Adipose tissue (tissue), 3 donors: Measurements from ENCODE around the gene THBS4. TPM values are rescaled to one million over a fixed set of nuclear protein-coding genes. Genes with fewer than 3 reads are reported as not detected.
"Not testable (repeated sequence)": the region's sequence is repeated elsewhere in the genome, so short reads cannot be mapped to it uniquely, and the experiment has no call there.

Experiments
- H3K27ac ChIP-seq: one replicate; pipeline ENCODE4 v1.5.1; 2013; ENCODE audit warnings: low read depth, low read length
- WGBS, 3 donors: extraction: QIAGEN DNeasy Blood & Tissue Kit; methylation state at CpG; one replicate each; pipeline ENCODE4 v1.1.7; 2013; 5-methylcytosine and 5-hydroxymethylcytosine counted together
- polyA plus RNA-seq, 3 donors: library from polyadenylated mRNA; stranded (reverse); fragments of 200-250 nt; gene quantifications; one replicate each; pipeline ENCODE4 v1.2.3, GENCODE V29; 2013
- donor health status: healthy with polysubstance abuse.
- donor health status: Bipolar disorder and iron deficiency.
- donor health status: healthy.

Gene THBS4
- polyA plus RNA-seq, 3 donors, result 5.3 to 35.2 (median 25.1) TPM

- 74 to 88% (median 74%) methylated on average over 6 of the region's 6 CpGs for WGBS, 3 donors
- H3K27ac ChIP-seq, result no peak overlapping the region
Measured at GRCh38 chr5:80103371-80103770, 68.2 kb downstream of the THBS4 start.

GRCh38 chr5:80105698-80106439 lies 70.7 kb downstream of the THBS4 start:
- WGBS, 3 donors, result 64 to 88% (median 80%) methylated on average over 7 of the region's 7 CpGs
- no peak overlapping the region for H3K27ac ChIP-seq

- no peak overlapping the region for H3K27ac ChIP-seq
- 65 to 81% (median 69%) methylated on average over 5 of the region's 5 CpGs for WGBS, 3 donors
Measured at GRCh38 chr5:80106916-80107315, 71.8 kb downstream of the THBS4 start.

- WGBS, 3 donors, result 50 to 67% (median 53%) methylated on average over 9 of the region's 9 CpGs
- no peak overlapping the region for H3K27ac ChIP-seq
Measured at GRCh38 chr5:80109646-80110478, 74.7 kb downstream of the THBS4 start.

GRCh38 chr5:80111376-80111990 lies 76.3 kb downstream of the THBS4 start:
- 35 to 77% (median 66%) methylated on average over 5 of the region's 5 CpGs for WGBS, 3 donors
- H3K27ac ChIP-seq, result not testable (repeated sequence)

GRCh38 chr5:80114860-80115259 lies 79.7 kb downstream of the THBS4 start:
- 57 to 79% (median 63%) methylated on average over 3 of the region's 3 CpGs for WGBS, 3 donors
- H3K27ac ChIP-seq, result no peak overlapping the region

GRCh38 chr5:80116000-80116399 lies 80.9 kb downstream of the THBS4 start:
- no peak overlapping the region for H3K27ac ChIP-seq
- WGBS, 3 donors, result 83 to 86% (median 84%) methylated on average over 4 of the region's 4 CpGs

DNA sequence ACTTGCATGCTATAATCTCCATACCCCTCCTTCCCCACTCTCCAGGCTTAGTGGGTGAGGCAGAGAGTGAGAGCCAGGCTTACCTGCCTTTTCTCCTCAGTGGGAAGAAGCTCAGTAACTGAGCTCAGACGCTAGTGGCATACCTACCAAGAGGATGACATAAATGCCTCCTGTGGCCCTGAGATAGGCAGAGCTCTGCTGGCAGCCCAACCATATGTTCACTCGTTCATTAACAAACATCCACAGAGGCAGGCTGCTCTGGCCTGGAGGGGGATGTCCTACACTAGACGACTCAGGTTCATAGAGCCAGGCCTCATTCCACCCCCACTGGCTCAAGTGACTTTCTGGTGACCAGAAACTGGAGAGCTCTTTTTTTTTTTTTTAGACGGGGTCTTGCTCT lies 81.3 kb downstream of the THBS4 start:
- H3K27ac ChIP-seq, result no peak overlapping the region
- WGBS, 3 donors, result 64 to 83% (median 67%) methylated on average over 4 of the region's 4 CpGs

GRCh38 chr5:80117446-80117845 lies 82.3 kb downstream of the THBS4 start:
- H3K27ac ChIP-seq, result no peak overlapping the region

- WGBS, 3 donors, result 74 to 83% (median 75%) methylated on average over 2 of the region's 2 CpGs
Measured at GRCh38 chr5:80119372-80119771, 84.2 kb downstream of the THBS4 start.

DNA sequence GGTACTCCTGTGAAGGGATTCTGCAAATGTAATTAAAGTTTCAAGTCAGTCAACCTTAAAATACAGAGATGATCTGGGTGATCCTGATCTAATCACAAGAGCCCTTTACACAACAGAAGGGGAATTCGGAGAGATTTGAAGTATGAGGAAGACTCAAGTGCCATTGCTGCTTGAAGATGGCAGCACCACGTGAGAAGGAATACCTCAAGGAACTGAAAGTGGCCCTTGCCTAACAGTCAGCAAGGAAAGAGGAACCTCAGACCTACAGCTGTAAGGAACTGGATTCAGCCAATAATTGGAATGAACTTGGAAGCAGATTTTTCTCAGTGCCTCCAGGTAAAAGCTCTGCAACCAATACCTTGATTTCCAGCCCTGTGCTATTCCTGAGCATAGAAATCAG lies 87.4 kb downstream of the THBS4 start:
- no peak overlapping the region for H3K27ac ChIP-seq
- WGBS, 3 donors, result 42 to 74% (median 73%) methylated on average over 2 of the region's 2 CpGs

More at GRCh38 chr5:80119372-80119771, 84.2 kb downstream of the THBS4 start:
- H3K27ac ChIP-seq, result no peak overlapping the region

GRCh38 chr5:80124121-80124918 lies 89.2 kb downstream of the THBS4 start:
- H3K27ac ChIP-seq, result no peak overlapping the region
- WGBS, 3 donors, result 81 to 95% (median 83%) methylated on average over 9 of the region's 9 CpGs

DNA sequence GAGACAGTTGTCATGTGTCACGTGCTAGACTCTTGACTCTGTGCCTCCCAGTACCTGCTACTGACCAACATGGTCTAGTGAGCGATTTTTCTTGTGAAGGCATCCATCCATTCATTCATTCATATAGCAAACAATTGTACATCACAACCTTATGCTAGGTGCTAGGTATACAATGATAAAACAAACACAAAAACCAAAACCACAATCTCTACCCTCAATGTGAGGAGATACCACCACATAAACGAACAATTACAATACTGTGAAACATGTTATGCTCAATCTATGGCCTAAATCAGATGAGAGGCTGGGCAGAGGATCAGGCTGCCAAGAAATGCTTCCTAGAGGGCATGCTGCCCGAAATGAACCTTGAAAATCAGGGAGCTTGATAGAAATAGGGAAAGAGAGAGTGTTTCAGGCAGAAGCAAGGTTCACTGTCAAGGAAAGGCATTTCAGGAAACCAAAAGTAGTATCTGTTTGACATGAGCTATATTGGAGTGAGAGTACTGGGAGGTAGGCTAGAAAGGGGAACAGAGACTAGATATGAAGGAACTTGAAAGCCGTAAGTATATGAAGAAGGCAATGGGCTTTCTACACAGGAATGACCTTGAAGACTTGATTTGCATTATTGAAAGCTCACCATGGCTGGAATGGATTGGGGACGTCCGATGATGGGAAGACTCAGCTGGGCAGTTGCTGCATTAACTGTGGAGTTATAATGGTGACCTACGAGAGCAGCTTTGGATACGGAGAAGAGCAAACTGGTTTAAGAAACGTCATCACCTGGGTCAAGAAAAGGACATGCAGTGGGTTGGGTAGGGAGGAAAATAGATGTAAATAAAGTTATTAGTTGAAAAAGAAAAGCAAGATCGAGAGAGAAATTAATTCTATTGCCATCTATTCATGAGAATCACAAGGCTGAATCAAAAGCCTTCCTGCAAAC lies 90.1 kb downstream of the THBS4 start:
- WGBS, 3 donors, result 79 to 91% (median 84%) methylated on average over 11 of the region's 11 CpGs

DNA sequence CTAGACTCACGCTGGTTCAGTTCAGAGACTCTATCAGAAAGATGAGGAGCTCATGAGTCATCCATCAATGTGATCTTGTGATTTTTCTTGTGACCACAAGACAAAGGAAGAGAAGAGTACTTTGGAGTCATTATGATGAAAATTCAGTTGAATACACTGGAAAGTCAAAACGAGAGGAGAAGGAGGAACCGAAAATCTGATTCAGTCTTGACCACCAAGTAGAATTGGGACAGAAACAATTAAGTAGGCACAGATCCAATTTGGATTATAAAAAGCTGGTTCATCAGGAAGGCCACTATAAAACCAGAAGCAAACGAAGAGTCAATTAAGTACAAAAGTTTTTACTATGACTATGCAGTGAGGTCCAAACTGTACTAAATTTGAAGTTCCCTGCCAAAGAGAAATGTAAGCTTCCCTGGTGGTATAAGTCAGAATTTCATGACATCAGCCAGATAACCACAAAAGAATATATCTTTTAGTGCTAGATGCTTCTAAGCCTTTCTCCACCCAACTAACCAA lies 90.9 kb downstream of the THBS4 start:
- no peak overlapping the region for H3K27ac ChIP-seq
- 47 to 77% (median 52%) methylated on average over 4 of the region's 4 CpGs for WGBS, 3 donors

More for the DNA sequence above, 90.1 kb downstream of the THBS4 start:
- H3K27ac ChIP-seq, result no peak overlapping the region

DNA sequence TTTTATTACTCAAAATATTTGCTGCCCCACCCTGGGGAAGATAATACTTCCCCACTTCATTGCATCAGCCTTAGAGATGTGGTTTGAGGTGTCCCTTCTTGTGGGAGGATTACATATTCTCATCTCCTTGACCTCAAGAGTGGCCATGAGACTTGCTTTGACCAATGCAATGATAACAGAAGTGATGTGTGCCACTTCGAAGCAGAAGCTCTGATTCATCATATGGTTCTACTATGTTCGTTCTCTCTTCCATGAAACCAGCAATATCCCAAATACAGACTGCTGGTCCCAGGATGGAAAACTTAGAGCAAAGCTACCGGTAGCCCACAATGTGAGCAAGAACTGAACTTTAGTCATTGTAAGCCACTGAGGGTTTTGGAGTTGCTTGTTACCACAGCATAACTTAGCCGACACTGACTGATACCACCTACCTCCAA lies 92.0 kb downstream of the THBS4 start:
- H3K27ac ChIP-seq, result no peak overlapping the region
- WGBS, 3 donors, result 74 to 95% (median 76%) methylated on average over 4 of the region's 4 CpGs

GRCh38 chr5:80128141-80128540 lies 93.0 kb downstream of the THBS4 start:
- WGBS, 3 donors, result 38 to 65% (median 45%) methylated on average over 2 of the region's 2 CpGs
- no peak overlapping the region for H3K27ac ChIP-seq

DNA sequence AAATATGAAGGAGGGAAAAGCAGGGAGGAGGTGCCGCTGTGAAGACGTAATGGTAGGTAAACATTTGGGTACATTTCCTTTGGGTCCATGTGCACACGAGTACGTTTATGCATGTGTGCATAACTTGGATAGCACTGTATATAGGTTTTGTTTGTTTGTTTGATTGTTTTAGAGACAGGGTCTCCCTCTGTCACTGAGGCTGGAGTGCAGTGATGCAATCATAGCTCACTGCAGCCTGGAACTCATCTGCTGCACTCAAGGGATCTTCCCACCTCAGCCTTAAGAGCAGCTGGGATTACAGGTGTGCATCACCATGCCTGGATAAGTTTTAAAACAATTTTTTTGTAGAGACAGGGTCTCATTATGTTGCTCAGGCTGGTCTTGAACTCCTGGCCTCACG lies 94.0 kb downstream of the THBS4 start:
- 89 to 95% (median 93%) methylated on average over 5 of the region's 5 CpGs for WGBS, 3 donors
- H3K27ac ChIP-seq, result no peak overlapping the region
